GM19328 (cell line): ENCODE measurements around the gene THSD4.

ENCODE experiments used
- ATAC-seq: cut with Tn5 transposase; IDR thresholded peaks from one replicate; pipeline ENCODE4 v1.9.1; 2021; ENCODE audit warnings: mild to moderate bottlenecking, moderate library complexity; ENCODE audit not compliant: unreplicated experiment

THSD4 gene

DNA sequence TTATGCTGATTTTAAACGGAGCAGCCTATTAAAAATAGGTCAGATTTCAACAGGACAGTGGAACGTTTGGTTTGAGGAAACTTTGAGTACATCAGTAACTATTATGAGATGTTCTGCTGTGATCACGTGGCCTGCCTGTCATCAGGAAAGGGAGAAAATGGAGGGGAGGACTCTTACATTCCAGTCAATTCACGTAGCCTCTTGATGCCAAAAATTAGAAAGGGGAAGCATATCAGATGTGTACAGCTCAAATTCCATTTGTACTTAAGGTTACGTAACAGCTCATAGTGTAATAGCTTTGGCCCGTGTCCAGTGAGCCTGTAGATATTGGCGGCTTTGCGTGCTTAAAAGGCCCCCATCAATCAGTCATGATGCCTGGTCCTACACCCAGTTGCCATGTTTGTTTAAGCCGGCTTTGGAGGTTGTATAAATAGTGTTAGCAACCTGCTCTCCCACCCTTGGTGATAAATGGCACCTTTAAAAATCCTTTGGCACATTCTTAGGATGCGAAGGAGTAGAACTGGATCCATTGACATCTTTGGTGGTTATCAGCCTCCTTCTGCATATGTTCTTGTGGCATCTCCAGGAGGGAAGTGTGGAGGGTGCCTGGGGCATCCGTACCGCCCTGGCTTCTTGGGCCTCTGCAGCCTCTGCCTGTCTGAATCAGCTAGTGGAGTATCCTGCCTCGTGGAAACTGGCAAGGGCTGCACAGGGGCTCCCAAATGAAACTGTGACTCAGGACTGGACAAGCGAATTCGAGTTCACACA lies 163.9 kb downstream of the THSD4 start:
- no peak for ATAC-seq

DNA sequence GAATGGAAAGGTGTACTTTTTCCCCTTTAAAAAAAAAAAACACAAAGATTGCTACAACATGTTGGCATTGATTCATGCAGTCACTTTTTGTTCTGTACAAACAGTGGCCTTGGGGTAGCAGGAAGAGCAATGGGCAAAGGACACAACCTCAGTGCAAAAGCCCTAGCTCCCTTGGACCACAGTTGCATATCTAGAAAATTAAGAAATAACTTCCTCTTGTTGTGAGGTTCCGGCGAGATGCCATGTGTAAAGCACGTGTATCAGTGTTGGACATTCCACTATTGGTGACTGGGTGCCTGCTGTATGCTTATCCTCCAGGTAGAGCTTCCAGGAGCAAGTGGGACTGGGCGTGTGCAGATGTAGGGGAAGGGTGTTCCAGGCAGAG lies 164.5 kb downstream of the THSD4 start:
- ATAC-seq, result no peak

DNA sequence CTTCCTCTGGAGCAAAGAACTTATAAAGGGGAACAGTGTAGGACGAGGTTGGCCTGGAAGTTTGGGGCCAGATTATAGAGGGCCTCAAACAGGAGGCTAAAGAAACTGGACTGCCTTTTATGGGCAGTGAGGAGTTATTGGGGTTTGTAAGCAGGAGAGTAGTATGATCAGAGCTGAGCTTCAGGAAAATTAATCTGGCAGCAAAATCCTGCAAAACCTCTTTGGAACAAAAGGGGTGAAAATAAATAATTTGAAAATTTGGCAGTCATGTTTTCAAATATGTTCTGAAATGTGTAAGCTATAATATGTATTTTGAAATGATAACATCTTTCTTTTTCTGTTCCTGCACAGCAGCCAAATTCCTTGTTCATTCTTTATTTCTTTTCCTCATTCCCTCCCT lies 164.9 kb downstream of the THSD4 start:
- ATAC-seq, result no peak

DNA sequence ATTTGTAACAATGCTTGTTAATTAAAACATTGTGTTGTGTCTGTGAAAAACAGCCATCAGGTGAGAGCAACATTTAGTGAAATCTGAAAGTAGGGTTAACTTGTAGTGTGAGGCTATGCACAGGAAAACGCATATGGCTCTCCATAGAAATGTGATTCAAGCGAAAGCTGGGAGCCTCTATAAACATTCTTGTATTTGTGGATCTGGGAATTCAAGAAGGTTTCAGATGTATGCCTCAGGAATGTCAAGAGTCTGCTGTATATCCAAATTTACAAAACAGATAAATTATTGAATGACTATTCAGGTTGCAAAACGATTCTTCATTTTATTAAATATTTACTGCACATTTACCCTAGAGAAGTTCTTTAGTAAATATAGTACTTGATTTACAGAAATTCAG lies 166.0 kb downstream of the THSD4 start:
- no peak for ATAC-seq

DNA sequence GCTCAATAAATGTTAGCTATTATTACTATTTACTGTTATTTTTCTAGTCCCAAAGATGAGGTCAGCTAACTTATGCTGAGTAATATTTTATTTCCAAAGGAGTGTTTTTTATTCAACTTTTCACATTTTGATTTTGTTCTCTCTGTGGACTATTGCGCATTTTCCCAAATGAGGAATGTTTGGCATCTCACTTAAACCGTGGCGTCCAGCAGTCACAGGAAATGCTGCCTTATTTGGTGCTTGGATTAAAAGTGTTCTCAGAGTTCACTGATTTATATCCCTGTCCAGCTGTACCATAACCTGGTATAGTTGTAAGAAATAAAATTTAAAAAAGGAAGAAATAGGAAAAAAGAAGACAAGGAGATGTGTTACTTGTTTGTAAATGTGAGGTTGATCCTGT lies 166.8 kb downstream of the THSD4 start:
- ATAC-seq, result no peak

DNA sequence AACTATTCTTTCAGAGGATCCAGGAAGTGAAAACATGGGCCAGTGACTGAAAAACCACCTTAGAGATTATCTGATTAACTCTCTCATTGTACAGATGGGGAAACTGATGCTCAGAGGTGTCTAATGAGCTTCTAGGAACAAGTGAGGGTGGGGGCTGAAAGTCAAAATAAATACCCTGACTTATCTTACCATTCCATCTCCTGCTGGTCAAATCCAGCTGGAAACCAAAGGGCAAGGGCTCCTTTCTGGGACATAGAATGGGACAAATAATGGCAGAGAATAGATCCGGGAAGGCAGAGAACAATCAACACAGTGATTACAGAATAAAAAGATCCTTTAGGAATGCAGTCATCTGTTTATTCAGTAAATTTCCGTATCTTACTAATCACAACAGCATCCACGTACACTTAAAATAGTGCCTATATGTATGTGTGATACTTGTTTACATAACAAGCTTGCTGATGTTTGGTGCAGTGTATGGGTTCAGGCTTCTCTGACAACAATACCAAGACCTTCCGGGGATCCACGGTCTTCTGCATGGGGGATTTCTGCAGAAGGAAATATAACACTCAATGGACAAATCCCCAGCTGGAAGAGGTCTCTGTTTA lies 173.2 kb downstream of the THSD4 start:
- ATAC-seq, result no peak

DNA sequence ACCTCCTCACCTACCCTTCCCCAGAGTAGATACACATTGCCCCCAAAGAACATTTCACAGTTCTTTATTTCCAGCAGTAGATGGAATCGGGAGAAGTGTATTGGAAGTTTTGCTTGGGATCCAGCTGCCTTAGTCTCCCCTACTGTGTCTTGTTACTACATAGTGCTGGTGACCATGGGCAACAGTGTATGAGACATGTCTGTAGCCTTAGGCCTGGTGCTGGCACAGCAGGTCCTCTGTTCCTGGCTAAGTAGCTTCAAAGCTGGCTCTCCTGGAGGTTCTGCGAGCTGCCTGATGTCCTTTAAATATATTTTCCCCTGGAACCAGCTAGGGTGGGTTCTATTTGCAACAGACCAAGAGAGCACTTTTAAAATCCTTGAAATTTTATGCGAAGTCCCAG lies 174.7 kb downstream of the THSD4 start:
- ATAC-seq, result no peak

DNA sequence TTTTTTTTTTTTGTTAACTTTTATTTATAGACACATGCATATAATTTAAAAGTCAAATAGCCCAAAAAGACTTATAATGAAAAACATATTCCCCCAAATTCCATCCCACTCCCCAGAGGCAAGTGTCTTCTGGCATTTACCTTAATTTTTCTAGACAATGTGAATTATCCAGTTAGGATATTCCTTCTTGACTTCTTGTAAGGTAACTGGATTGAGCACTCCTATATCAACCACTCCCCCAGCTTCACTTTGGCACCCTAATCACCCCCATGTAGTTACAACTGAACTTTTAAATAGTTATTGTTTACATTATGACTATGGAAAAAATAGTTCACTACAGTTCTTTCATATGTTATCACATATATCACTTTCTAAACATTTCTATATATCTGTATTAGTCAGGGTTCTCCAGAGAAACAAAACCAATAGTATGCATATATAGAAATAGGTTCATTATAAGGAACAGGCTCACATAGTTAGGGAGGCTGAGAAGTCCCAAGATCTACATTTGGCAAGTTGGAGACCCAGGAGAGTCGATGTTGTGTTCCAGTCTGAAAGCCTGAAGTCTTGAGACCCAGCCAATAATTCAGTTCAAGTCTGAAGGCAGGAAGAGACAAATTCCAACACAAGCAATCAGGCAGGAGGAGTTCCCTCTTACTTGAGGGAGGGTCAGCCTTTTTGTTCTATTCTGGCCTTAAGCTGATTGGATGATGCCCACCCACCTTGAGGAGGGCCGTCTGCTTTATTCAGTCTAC lies 175.8 kb downstream of the THSD4 start:
- ATAC-seq, result no peak

DNA sequence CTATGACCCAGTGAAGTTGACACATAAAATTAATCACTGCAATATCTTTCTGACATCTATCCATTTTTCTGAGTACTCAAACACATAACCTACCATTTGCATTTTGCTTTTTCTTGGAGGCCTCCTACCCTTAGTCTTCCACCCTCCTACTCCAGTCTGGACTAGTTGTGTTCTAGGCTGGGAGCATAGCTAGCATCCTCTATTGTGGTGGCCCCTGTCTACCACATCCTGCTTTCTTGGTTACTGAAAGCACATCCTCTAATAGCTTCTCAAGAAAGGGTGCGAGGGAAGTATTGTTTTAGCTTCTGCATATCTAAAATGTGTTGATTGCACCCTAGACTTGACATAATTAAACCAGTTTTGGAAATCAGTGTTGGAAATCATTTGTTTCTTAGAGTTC lies 176.5 kb downstream of the THSD4 start:
- no peak for ATAC-seq

DNA sequence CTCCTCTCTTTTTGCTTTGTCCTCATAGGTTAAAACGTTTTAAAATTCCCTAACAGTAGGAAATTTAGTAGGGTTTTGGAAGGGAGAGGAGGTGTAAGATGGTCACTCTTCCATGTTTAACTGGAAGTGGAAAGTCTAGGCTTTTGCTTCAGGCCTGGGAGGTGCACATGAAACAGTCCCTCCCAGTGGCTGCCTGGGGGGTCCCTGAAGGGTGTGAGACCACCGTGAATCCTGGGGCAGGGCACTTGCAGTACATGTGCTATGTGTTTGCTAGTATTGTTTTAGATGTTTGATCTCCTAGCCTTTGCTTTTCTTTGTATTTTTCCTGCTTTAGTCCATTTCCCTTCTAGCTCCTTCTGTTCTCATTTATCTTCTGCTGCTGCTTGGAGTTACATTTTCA lies 178.5 kb downstream of the THSD4 start:
- ATAC-seq, result no peak

DNA sequence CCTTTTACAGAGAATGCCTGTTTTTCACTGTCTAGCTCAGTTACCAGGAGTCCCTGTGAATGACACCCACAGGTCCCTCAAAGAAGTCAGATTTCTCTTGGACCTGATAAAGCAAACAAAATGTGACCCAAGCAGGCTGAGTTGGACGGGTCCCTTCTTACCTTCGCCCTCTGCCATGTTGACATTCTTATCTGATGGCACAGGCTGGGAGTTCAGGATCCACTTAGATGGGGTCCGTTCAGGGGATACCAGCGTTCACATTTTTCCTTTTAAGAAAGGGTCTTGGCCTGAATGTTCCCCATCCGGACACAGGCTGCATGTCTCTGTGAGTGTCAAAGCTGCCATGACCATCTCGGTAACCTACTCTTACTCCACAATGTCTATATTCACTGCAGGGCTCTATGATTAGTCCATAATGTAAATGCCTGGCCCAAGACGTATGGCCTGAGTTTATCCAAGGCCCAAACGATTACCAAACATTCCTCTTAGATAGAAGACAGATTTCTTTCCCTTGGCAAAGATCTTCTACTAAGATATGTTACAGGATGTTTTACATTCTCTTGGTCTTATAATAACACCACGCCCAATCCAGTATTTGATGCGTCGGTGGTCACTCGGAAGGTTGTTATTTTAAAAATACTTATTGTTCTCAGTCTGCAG lies 179.1 kb downstream of the THSD4 start:
- no peak for ATAC-seq

DNA sequence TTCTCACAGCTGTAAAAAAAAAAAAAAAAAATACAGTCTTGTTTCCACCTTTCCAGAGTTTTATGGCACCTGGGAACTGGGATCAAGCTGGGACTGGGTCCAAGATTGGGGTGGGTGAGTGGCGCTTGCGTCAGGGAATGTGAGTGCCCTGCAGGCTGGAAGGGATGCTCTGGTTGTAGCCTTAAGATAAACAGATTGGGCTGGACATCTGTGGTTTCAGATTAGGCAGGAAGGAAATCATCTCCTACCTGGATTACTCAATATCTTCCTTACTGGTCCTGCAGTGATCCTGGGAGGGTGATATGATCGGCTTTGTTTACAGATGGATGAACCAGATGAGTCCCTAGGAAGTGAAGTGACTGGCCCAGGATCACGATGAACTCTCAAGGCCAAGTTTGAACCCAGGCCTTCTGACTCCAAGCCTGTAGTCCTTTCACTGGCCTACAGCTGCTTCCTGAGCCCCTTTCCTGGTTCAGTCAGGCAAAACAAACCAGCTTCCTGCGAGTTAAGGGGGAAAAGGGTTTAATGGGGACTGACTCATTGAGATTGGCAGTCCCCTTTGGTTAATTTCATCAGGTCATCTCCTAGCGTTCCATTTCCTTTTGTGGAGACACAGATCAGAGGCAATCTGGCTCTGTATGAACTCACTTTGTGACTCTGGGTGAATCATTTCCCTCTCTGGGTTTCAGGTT lies 179.8 kb downstream of the THSD4 start:
- ATAC-seq, result no peak

DNA sequence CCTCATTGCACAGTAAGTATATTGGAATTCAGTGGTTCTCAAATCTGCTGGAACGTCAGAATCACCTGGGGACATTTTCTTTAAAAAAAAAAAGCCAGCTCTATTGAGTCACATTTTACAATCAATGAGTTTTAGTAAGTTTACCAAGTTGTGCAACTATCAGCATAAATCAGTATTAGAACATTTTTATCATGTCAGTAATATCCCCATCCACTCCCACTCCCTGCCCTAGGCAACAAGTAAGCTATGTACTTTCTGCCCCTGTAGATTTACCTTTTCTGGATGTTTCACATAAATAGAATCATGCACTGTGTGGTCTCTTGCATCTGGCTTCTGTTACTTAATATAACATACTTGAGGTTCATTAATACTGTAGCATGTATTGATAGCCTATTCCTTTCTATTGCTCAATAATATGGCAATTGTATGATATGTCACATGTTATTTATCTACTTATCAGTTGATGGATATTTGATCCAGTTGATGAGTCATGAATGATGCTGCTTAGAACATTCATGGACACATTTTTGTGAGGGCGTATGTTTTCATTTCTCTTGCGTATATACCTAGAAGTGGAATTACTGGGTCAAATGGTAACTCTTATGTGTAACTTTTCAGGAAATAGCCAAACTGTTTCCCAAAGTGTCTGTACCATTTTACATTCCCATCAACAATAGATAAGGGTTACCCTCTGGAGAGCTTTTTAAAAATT lies 180.5 kb downstream of the THSD4 start:
- no peak for ATAC-seq

DNA sequence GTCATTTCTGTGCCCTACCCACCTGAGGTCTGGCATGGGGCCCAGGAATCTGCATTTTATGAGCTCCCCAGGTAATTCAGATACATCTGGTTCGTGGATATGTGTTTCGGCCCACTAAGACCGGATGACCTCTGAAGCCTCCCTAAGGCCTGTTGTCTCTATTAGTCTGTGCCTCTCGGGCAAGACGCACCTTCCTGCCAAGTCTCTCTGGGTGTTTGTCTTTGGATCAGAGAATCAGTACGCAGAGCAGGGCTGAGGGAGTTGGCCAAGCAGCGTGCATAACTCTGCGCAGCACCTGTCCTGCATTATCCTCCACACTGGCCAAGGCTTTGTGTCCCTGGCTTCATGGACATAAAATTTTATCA lies 181.0 kb downstream of the THSD4 start:
- no peak for ATAC-seq

DNA sequence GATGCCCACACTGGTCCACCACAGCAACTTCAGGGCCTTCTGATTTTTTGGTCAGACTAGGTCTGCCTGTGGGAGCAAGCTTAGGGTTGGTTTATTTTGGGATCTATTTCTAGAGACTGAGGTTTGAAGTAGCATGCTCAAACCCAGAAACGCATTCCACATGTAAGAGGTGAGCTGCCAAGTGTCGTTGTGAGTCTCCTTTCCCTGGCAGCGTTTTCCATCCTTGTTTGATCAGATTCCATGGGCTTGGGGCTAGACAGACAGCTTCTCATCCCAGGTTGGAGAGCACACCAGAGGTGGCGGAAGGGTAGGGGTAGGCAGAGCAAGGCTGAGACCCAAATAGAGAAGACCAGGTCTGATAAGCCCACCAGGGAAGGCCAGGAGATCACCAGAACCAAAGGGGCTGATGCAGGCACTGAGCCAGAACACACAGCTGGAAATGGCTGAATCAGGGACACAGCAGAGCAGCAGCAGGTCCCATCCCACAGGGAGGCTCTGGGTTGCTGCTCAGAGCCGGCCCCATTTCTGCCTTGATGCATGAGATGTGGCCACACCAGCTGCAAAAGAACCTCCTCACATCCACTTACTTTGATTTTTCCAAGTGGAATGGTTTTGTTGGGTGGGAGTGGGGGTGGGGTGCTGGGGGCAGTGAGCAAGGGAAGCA lies 186.8 kb downstream of the THSD4 start:
- no peak for ATAC-seq

DNA sequence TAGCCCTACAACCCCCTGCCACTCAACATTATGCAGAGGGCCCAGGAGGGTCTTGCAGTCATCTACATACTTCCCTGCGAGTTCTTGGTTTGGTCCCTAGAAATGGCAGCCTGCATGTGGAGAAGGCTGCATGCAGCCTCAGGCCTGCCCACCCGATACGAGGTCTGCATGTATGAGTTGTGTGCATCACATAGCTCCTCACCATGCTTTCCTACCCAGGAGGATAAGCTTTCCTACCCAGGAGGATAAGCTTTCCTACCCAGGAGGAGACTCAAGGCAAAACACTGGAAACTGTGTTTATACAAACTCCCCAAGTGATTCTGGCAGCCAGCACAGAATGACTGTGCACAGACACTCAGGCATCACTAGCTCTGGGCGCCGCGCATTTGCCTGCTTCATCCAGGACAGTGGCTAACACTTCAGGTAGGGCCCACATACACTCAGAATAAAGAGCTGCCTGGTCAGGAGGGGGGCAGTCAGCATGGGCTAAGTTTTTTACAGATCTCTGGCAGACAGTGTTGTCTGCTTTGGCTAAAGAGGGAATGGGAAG lies 187.7 kb downstream of the THSD4 start:
- no peak for ATAC-seq

DNA sequence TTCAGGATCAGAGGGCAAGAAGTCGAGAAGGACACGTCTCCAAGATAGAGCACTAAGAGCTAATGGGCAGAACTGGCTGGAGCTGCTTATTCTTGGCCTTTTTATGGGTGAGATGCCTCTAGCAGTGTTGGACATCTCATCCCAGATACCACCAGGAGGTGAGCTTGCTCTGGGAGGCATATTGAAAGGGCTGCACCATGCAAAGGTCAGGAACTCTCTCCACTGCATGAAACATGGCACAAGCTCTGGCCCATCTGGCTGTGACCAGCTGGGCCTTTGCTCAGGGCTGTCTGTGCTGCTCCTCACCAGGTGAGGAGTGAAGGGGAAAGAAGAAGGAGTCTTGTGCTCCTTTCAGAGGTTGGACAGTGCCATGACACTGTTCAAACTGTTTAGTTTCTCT lies 188.7 kb downstream of the THSD4 start:
- ATAC-seq, result no peak

DNA sequence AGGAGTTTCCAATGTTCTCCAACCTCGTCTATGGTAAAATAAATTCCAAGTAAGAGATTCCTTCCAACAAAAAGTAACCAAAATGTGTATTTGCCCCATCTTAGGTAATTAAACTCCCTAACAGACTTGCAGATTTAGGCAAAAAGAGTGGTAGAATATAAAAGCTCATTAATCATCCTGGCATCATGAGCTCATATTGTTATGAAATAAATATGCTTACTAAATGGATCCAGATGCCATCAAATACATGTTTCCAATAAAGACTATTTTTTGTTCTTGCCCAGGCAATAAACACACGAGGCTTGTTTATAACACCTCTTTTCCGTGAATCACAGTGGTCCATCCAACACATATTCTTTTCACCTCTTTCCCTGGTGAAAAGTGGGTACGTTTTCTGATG lies 189.4 kb downstream of the THSD4 start:
- no peak for ATAC-seq

DNA sequence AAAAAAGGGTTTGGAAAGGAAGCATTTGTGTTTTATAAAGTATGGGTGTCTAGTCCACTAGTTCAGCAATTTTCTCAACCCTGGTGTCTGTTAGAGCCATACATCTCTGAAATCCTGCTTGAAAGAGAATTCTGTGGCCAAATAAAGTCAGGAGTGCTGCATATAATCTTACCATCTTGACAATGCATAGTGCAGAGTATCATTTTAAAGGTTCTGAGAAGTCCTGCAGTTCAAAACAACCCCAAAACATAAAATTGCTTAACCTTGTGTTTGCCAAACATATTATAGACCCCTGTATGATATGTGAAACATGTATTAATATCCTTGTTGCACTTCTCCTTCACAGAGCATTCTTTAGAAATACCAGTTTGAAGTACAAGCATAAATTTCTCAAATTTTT lies 191.3 kb downstream of the THSD4 start:
- ATAC-seq, result no peak
